NCI-H82 treated with DMSO at 0.1 percent for 48 hours (cell line): ENCODE measurements around the gene PTPN3.
A peak's percentile ranks its signal among the peaks of the same experiment; 100 is the strongest.

Experiments used
- DNase-seq: peaks from one replicate; lab custom pipeline; 2025; ENCODE audit not compliant: unreplicated experiment; lab: John Stamatoyannopoulos, UW

PTPN3 gene

DNA sequence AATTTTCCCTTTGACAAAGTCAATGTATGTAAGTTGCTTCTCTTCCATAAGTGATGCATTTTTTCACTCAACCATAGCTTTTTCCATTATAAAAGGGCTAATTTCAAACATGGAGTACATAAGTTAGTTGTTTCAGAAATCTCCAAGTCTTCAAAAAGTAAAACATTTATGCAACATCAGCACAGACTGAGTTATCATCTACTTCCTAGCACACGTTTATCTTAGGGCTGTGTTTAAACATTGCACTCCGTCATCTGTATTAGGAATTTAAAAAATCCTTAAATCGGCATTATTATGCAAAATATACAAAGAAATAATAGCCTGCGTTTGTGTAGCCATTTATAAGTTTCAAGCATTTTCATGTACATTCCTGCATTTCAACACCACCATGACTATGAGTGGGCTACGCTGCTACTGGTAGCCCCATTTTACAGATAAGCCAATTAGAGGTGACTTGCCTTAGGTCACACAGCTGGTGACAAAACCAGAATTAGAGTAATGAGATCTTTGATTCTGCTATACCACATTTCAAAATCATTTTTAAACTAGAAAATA lies 43.4 kb downstream of the PTPN3 start:
- peak; percentile 1 for DNase-seq

DNA sequence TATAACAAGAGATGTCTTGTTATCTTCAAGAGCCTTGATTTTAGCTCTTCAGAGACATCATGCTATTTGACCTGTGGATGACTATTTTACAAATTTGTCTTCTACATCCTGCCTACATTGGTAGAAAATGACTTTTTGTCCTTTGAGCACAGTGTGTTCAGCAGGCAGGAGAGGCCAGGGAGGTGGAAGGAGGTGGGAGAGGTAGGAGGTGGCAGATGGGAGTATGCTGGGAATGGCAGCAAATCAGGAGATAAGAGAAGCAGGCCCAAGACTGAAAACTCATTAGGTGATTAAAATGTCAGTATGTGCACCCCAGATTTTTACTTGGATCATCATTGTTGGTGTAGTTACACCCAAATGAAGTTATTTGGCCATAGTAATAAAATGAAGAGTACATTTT lies 44.1 kb downstream of the PTPN3 start:
- peak; percentile 17 for DNase-seq

DNA sequence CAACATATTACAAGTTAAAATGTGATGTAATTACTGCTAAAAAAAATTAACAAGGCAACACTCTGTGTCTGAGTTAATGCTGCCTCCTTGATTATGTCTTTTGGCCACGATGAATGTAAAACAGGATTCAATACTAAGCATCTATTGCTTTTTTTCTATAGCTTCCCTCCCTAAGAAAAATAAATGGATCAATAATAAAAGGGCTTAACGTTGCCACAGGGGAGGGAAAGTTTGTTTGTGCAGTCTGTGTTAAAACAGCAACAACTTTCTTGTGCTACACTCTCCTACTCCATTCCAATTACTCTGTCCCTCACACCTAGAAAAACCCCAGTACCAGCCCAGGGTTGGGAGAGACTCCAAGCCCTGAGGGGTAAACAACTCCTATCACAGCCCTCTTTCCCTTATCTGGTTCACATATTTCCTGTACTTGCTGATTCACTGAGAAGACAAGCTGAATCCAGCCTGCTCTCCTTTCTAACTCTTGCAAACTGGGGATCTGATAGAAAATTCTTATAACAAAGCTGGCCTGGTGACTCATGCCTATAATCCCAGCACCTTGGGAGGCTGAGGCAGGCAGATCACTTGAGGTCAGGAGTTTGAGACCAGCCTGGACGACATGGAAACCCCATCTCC lies 44.8 kb downstream of the PTPN3 start:
- DNase-seq = no peak

DNA sequence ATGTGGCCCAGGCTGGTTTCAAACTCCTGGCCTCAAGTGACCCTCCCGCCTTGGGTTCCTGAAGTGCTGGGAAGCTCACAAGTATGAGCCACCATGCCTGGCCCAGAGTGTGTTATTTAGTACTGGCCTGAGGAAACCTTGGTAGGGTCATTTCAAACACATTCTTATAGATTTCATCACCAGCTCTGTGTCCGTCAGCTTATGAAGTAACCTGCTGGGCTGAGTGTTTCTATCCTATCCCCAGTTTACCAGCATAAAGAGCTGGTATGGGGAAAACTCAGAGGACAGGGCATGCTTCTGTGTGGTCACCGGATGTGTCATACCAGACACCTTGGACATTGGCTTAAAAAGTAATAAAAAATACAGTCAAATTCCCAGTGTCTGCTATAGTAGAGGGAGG lies 45.3 kb downstream of the PTPN3 start:
- no peak for DNase-seq

DNA sequence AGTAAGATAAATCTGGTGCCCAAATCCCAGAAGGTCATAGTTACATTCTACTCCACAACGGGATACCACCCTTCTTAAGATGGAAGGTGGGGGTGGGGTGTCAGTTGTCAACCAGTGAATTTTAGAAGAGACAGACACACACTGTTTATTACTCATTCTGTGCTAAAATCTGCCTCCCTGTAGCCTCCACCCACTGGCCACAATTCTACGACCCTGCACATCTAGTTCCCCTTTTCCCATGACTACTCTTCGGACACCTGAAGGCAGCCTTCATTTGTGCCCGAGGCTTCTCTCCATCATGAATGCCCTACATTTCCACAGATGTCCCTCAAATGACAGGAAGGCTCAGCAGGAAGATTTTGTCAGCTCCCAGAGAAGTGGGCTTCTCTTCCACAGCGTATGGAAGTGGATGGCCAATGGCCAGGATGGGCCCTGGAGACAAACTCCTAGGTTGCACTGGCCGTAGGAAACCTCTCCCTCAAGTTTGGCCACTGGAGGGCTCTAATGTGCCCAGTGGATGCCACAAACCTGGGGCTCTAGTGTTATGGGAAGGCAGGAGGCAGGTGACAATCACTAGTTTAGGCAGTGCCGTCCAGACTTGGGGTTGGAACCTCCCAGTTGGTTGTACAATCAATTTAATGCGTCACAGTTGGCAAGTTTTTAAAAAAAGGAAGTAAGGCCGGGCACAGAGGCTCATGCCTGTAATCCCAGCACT lies 46.6 kb downstream of the PTPN3 start:
- DNase-seq = no peak

DNA sequence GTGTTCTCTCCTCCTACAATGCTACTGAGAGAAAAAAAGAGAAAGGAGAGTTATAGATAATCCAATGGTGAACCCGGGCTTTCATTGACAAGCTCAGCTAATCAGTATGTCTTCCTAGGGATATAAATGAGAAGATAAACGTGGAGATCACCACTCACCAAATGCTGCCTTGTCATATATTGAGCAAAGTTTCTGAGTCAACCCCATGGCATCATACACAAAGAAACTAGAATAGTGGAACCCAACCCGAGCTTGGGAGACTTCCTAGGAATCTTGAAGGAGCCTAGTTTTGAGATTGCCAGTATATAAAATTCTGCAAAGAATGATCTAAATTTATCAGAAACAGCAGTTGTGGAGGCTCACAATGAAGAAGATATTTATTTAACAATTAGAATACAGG lies 47.8 kb downstream of the PTPN3 start:
- no peak for DNase-seq

DNA sequence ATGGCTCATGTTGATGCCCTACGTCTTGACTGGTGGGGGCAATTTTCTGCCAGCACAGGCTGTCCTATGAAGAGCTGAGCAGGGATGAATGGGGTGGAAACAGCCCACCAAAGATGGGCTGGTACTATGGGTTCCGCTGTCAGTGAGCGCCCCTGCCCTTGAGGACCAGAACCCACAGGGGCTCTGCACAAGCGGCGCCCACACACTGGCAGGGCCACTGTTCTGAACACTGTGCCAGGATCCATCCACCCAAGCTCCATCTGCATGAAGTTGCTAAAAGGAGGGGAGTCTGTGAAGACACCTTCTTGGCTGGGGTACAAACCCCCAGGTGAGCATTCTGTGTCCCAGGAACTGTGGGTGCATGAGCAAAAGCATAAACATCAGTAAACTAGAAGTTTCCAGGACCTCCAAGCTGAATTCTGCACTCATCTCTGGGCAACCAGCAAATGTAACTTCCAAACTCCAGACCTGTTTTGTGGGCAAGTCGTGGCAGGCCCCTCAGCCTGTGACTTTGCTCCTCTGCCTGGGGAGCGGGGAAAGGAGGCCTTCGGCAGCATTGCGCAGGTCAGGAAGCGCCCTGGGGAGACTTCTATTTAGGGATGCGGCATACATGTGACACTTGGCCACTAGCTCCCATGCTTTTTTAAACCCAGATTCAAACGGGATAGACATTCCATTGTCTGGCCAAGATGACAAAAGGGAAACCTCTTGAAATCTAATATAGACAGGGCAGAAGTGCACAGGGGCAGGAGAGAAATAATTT lies 48.9 kb downstream of the PTPN3 start:
- no peak for DNase-seq

DNA sequence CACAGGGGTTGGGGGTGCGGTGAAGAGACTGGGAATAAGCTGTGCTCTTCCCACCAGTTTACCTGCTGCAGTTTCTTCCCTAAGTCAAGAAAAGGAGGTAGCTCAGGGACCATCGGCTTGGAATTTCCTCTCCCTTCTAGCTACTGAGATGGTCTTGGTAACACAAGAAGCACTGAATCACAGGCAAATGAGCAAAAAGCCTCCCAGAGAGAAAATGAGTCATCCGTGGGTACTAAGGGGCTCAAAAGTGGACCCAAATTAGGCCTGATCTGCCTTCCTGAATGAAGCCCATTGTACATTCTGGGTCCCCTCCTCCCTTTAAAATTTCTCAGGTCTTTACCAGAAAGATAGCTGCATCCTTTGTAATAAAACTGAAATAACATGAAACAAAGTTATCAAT lies 49.9 kb downstream of the PTPN3 start:
- no peak for DNase-seq

DNA sequence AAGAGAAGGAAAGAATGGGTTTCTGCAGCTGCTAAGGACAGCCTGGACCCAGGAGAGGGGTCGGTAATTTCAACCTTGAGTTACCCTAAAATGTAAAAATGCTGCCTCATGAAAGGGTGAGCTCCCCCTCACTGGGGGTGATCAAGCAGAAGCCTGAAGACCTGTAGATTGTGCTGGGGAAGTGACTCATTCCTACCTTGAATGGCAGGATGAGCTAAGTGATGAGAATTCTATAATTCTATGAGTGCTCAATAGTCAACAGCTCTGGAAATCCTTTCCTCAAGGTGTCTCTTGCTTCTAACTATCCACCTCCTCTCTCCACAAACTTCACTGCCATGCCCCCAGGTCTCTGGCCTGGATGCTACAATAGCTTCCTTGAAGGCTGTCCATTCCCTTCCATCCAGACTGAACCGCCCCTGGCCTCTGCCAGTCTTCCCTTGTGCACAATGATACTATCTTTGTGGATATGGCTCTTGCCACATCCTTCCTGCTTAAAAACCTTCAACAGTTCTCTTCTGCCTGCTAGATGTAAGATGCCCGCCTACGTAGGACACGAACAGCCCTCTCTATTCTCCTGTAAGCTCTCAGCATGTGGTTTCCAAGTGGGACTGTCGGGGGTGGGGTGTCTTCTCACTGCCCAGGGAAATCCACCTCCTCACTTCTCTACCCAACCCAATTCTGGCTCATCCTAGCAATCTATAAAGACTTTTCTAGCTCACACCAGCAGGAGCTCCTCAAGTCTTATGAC lies 50.6 kb downstream of the PTPN3 start:
- DNase-seq = no peak

DNA sequence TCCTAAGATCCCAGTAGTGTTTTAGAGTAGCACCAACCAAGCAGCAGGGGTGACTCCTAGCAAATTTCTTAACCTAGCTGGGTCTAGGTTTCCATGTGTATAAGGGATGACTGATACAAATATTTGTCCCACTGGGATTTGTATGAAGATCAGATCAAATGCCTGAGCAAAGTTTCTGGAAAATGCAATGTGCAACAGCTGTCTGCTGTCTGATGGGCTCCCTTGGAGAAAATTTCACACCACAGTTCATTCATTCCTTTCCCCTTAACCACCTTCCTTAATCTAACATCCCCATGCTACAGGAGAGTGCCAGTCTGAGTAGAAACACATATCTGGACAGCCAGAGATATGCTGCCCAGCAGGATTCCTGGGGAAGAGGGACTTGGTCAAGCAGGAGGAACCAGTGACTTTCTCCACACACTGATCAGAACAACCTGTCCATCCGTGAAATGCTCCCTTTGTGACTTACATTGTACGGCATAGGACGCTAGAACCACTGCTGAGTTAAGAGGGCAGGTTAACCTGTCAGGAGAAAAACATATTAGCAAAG lies 53.3 kb downstream of the PTPN3 start:
- DNase-seq = no peak

DNA sequence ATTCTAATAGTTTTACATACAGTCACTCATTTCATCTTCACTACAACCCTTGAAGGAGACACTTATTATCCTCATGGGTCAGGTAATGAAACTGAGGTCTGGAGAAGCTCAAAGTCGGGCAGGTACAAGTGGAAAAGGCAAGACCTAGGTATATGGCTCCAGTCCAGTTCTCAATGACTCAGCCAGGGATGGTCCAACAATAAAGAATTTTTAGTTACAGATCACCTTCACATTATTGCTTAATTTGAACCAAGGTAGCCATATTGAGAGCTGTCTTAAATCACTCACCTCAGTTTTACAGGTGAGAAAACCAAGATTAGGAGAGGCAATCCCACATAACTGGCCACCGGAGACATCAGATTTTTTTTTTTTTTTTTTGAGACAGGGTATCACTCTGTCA lies 55.4 kb downstream of the PTPN3 start:
- DNase-seq = no peak

DNA sequence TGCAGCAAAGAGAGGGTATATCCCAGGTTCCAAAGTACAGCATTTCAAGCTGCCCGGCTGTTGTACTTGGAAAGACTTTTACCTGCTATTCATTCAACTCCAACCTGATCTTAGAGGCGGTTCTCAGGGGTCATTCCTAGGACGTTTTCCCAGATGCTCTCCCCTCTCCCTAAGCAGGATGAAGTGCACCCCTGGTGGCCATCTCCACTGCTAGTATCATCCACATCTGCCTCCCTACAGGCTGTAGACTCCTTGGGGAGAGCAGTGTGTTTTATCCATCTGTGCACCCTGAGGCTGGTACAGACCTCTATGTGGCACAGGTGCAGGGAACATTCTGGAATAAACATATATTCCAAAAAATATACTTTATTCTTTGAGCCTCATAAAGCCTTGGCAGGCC lies 56.8 kb downstream of the PTPN3 start:
- DNase-seq = no peak

DNA sequence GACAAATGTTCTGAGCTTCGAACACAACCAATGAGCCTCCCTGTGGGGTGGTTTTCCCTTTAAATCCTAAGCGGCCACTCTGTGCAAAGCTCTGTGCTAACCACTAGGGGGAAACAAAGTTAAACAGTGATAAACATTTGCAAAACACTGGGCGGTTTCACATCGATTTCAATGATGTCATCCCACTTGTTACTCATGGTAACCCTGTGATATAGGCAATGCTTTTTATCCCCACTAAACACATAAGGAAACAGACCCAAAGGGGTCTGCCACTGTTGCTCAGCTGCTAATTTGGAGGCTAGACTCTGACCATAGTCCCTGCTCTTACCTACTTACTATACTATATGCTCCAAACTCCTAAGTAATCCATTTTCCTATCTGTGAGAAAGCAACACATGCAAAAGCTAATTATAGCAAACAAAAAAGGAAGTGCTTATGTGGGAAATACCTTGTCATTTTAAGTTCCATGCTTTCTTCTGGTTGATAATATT lies 57.3 kb downstream of the PTPN3 start:
- DNase-seq = peak; percentile 9

DNA sequence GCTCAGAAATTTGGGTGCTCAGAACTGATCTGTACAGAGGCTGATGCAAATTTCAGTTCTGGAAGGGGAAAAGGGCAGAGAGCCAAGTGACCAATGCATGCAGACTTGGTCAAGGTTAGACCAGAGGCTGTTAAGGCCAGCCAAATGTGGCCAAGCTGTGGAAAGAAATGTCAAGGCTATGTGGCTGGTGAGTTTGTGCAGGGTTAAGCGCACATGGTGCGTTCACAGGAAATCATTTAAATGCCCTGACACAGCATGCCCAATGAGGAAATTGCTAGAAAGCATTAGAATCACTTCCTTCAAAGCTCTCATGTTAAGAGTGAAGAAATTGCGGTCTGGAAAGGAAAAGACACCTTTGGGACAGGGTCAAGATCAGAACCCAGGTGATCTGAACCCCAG lies 58.0 kb downstream of the PTPN3 start:
- no peak for DNase-seq

DNA sequence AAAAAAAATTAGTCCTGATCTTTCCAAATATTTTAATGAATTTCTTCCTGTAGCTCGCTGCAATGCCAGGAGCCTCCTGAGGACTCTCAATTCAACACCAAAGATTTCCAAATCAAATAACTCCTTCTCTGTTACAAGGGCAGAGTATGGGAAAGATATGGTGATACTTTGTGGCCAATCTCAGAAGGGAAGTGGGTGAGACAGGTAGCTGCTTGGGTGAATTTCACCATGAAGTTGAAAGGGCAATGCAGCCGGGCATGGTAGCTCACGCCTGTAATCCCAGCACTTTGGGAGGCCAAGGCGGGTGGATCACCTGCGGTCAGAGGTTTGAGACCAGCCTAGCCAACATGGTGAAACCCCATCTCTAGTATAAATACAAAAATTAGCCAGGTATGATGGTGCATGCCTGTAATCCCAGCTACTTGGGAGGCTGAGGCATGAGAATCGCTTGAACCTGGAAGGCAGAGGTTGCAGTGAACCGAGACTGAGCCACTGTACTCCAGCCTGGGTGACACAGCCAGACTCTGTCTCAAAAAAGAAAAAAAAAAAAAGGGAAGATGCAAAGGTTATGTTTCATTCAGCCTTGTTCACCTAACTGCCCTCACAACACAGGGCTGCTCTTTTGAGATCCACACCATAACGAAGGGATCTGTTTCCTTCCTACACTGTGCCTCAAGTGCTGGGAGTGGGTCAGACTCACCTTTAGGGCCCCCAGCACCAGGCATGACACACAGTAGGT lies 58.6 kb downstream of the PTPN3 start:
- no peak for DNase-seq

DNA sequence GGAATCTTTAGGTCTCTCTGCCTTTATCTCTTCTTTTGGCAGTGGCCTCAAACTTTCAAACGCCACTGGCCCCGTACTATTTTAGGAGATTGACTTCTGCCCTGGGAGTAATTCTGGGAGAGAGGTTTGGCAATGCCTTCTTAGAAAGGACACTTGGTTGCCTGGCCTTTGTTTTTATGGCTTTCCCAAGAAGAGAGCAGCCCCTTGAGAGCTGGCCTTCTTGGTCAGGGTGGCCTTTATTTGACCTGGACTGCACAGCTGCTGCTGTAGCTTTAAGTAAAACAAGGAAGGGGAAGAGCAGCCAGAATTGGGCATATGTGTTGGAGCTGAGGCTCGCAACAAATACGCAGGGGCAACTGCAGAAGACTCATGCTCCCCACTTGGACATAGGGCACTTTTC lies 60.8 kb downstream of the PTPN3 start:
- no peak for DNase-seq

DNA sequence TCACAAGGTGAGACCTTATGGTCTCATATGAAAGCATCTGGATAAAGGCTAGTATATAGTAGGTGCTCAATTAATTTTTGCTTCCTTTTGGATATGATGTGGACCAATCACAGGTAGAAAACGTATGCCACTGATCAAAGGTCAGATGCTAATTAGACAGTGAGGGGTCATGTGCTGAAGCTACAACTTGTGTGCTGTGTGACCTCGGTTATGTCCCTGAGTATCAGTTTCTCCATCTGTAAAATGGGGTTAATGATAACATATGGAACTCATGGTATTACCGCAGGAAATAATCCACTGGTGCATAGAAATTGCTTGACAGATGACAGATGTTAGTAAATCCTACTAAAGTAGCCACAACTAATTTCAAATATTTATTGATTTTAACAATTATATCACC lies 62.0 kb downstream of the PTPN3 start:
- no peak for DNase-seq

DNA sequence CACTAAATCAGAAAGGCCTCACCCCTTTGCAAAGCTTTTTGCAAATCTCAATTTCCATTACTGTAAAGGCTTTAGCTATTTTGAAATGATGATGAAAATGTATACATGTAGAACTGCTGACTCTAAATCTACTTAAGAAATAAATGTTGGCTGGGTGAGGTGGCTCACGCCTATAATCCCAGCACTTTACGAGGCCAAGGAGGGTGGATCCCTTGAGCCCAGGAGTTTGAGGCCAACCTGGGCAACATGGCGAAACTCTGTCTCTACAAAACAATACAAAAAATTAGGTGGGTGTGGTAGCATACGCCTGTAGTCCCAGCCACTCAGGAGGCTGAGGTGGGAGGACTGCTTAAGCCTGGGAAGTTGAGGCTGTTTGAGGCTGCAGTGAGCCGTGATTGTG lies 64.6 kb downstream of the PTPN3 start:
- no peak for DNase-seq

DNA sequence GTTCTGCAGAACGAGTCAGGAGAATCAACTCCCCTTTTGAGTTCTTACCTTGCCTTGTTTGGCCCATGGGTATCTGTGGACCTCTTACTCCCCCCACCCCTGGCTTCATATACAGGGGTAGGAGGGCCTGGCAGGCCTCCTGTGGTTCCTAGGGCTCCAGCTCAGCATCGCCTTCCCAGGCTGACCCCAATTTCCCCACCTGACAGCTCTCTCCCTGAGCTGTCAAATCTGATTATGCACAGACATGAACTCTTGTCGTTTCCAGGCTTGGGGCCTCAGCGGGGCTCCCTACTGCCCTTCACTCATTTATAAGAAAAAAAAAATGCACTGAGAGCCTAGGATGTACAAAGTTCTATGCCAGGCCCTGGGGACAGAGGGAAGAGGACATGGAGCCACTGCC lies 67.9 kb downstream of the PTPN3 start:
- no peak for DNase-seq

DNA sequence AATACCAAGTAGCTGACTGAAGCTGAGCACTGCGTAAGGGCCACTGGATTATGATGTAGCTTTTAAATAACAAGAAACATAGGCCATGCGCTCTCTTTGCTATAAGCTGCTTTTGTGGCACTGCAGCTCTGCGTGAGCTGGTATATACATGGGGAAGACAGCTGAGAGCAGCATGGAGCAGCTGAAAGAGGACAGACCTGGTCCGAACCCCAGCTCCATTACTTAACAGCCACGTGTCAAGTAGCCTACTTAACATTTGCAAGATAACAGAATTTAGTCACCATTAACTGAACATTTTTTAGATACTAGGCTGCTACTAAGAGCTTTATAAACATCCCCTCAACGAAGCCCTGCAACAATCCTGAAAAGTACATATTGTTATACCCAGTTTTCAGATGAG lies 69.3 kb downstream of the PTPN3 start:
- DNase-seq = no peak
